BLaER1 (cell line): ENCODE measurements around the gene STAT5B.
"Not testable (repeated sequence)": the region's sequence is repeated elsewhere in the genome, so short reads cannot be mapped to it uniquely, and the experiment has no call there.

Experiments used
- H3K27ac ChIP-seq: shearing (Covaris generic); formaldehyde crosslinking; 2 replicates; pipeline ENCODE4 v1.8.1; 2022
- H3K27me3 ChIP-seq: shearing (Covaris generic); formaldehyde crosslinking; 2 replicates; pipeline ENCODE4 v1.8.1; 2022
- H3K36me3 ChIP-seq: shearing (Covaris generic); formaldehyde crosslinking; 2 replicates; pipeline ENCODE4 v1.8.1; 2022
- H3K4me1 ChIP-seq: shearing (Covaris generic); formaldehyde crosslinking; 2 replicates; pipeline ENCODE4 v1.8.1; 2022
- H3K4me2 ChIP-seq: shearing (Covaris generic); formaldehyde crosslinking; 2 replicates; pipeline ENCODE4 v1.8.1; 2022
- H3K4me3 ChIP-seq: shearing (Covaris generic); formaldehyde crosslinking; 2 replicates; pipeline ENCODE4 v1.8.1; 2022
- H3K9ac ChIP-seq: shearing (Covaris generic); formaldehyde crosslinking; 2 replicates; pipeline ENCODE4 v1.8.1; 2022
- H3K9me3 ChIP-seq: shearing (Covaris generic); formaldehyde crosslinking; 2 replicates; pipeline ENCODE4 v1.8.1; 2022
- H4K20me1 ChIP-seq: shearing (Covaris generic); formaldehyde crosslinking; 2 replicates; pipeline ENCODE4 v1.8.1; 2022
- Cebpa-rat ChIP-seq: shearing (Covaris generic); IDR thresholded peaks from 2 replicates; pipeline ENCODE4 v1.8.1; 2022

STAT5B gene

GRCh38 chr17:42276359-42276608 lies at the start of gene STAT5B:
STAT5B (minus strand) TSS chr17:42276391; CDS start chr17:42232127, 44,264 bp downstream.
- no peak for TF ChIP-seq Cebpa-rat
- Histone ChIP-seq H4K20me1 (peaks cover 38% of the 10 kb centered on the region), H3K9me3 (no peaks in the 10 kb centered on the region), H3K4me3 (peak within 1 kb of the TSS; percentile 93), H3K9ac (peak within 1 kb of the TSS; percentile 91), H3K27me3 (no peaks in the 10 kb centered on the region), H3K27ac (peak within 1 kb of the TSS; percentile 93), H3K36me3 (no peaks in the 10 kb centered on the region), H3K4me1 (peaks cover 44% of the 10 kb centered on the region), H3K4me2 (peak within 1 kb of the TSS; percentile 95)

GRCh38 chr17:42325026-42325425 lies 48.8 kb upstream of the STAT5B start:
- Histone ChIP-seq H3K27me3 (no peaks in the 10 kb centered on the region), H3K27ac (no peak overlapping the region), H3K4me2 (no peak overlapping the region), H3K4me1 (peaks cover 22% of the 10 kb centered on the region), H3K36me3 (peaks cover 62% of the 10 kb centered on the region), H4K20me1 (no peaks in the 10 kb centered on the region), H3K4me3 (no peak overlapping the region), H3K9ac (no peak overlapping the region), H3K9me3 (no peaks in the 10 kb centered on the region)
- no peak for TF ChIP-seq Cebpa-rat

- Histone ChIP-seq H3K27me3 (no peaks in the 10 kb centered on the region), H3K9me3 (no peaks in the 10 kb centered on the region), H3K4me1 (peaks cover 31% of the 10 kb centered on the region), H3K4me3 (no peak overlapping the region), H3K4me2 (no peak overlapping the region), H3K27ac (no peak overlapping the region), H3K9ac (no peak overlapping the region), H4K20me1 (no peaks in the 10 kb centered on the region), H3K36me3 (peaks cover 46% of the 10 kb centered on the region)
- TF ChIP-seq Cebpa-rat, result no peak
These were observed 47.1 kb upstream of the STAT5B start for GRCh38 chr17:42323268-42323773.

- TF ChIP-seq Cebpa-rat, result no peak
- H4K20me1 ChIP-seq, result no peaks in the 10 kb centered on the region
- H3K9ac ChIP-seq, result no peak overlapping the region
- no peaks in the 10 kb centered on the region for H3K27me3 ChIP-seq
- no peak overlapping the region for H3K4me3 ChIP-seq
- H3K27ac ChIP-seq, result no peak overlapping the region
- no peaks in the 10 kb centered on the region for H3K9me3 ChIP-seq
- peaks cover 31% of the 10 kb centered on the region for H3K4me1 ChIP-seq
- no peak overlapping the region for H3K4me2 ChIP-seq
- peaks cover 51% of the 10 kb centered on the region for H3K36me3 ChIP-seq
These were observed 46.4 kb upstream of the STAT5B start for GRCh38 chr17:42322382-42323267.

- Histone ChIP-seq H3K36me3 (peaks cover 58% of the 10 kb centered on the region), H3K27ac (no peak overlapping the region), H3K4me3 (no peak overlapping the region), H3K4me1 (peaks cover 31% of the 10 kb centered on the region), H4K20me1 (no peaks in the 10 kb centered on the region), H3K9ac (no peak overlapping the region), H3K9me3 (no peaks in the 10 kb centered on the region), H3K27me3 (no peaks in the 10 kb centered on the region), H3K4me2 (no peak overlapping the region)
- no peak for TF ChIP-seq Cebpa-rat
These were observed 45.4 kb upstream of the STAT5B start for GRCh38 chr17:42321555-42321954.

GRCh38 chr17:42317967-42318366 lies 41.8 kb upstream of the STAT5B start:
- H3K27me3 ChIP-seq, H3K27ac ChIP-seq, H3K4me3 ChIP-seq, H3K9ac ChIP-seq, H4K20me1 ChIP-seq, H3K4me2 ChIP-seq, H3K9me3 ChIP-seq: not testable (repeated sequence)
- Histone ChIP-seq H3K36me3 (peaks cover 43% of the 10 kb centered on the region), H3K4me1 (peaks cover 56% of the 10 kb centered on the region)

- peaks cover 41% of the 10 kb centered on the region for H3K36me3 ChIP-seq
- no peak overlapping the region for H3K4me2 ChIP-seq
- H3K9ac ChIP-seq, result no peak overlapping the region
These were observed 41.2 kb upstream of the STAT5B start for GRCh38 chr17:42317266-42317845.

GRCh38 chr17:42316755-42317154 lies 40.6 kb upstream of the STAT5B start:
- no peak overlapping the region for H3K4me2 ChIP-seq
- H3K36me3 ChIP-seq, result peaks cover 35% of the 10 kb centered on the region; the same call in 1 of the 2 replicates
- H3K4me1 ChIP-seq, result peaks cover 65% of the 10 kb centered on the region
- no peak overlapping the region for H3K9ac ChIP-seq
- no peak overlapping the region for H3K27ac ChIP-seq
- H3K9me3 ChIP-seq, result no peaks in the 10 kb centered on the region
- H3K27me3 ChIP-seq, result no peaks in the 10 kb centered on the region
- TF ChIP-seq Cebpa-rat, result no peak
- H3K4me3 ChIP-seq, result no peak overlapping the region
- peaks cover 8% of the 10 kb centered on the region; the same call in 1 of the 2 replicates for H4K20me1 ChIP-seq

More at GRCh38 chr17:42317266-42317845, 41.2 kb upstream of the STAT5B start:
- Histone ChIP-seq H3K27me3 (no peaks in the 10 kb centered on the region), H3K4me3 (no peak overlapping the region), H3K9me3 (no peaks in the 10 kb centered on the region), H3K27ac (no peak overlapping the region), H4K20me1 (0 out of 2 replicates have a peak, but pooled peaks cover 4% of the 10 kb centered on the region), H3K4me1 (peaks cover 59% of the 10 kb centered on the region)
- no peak for TF ChIP-seq Cebpa-rat

GRCh38 chr17:42315402-42316156 lies 39.4 kb upstream of the STAT5B start:
- H3K9ac ChIP-seq, result peak overlapping the region; percentile 39; the same call in 1 of the 2 replicates
- H3K4me1 ChIP-seq, result peaks cover 66% of the 10 kb centered on the region
- H3K4me3 ChIP-seq, result no peak overlapping the region
- TF ChIP-seq Cebpa-rat, result no peak
- no peaks in the 10 kb centered on the region for H3K9me3 ChIP-seq
- H3K27ac ChIP-seq, result 0 out of 2 replicates have a peak overlapping the region, but pooled peaks have one; percentile 11
- peaks cover 19% of the 10 kb centered on the region; the same call in 1 of the 2 replicates for H4K20me1 ChIP-seq
- H3K27me3 ChIP-seq, result no peaks in the 10 kb centered on the region
- H3K36me3 ChIP-seq, result peaks cover 42% of the 10 kb centered on the region
- H3K4me2 ChIP-seq, result peak overlapping the region; percentile 65
